ENCODE data around the gene SPINK6. TPM values are rescaled to one million over a fixed set of nuclear protein-coding genes. Genes with fewer than 3 reads are reported as not detected.

Gene SPINK6
- total and polyA plus RNA-seq, 9 of the 15 experiments (the other 6 are each of a cell fraction or from before 2014, with no cell fraction given) = not detected

- Histone ChIP-seq H3K9ac (ENCODE audit: insufficient read depth in 1 of 2, low read depth in 2 of 2, low read length in 2 of 2) (no peak within 1 kb of the TSS), H3K4me3 (no peak within 1 kb of the TSS), H2AFZ (ENCODE audit: low read depth, low read length) (no peak within 1 kb of the TSS), H3K36me3 (ENCODE audit: control insufficient read depth, insufficient read depth, low read length) (no peaks in the 10 kb centered on the region), H4K20me1 (replicated peaks; ENCODE audit: control insufficient read depth, insufficient read depth, low read length) (no peaks in the 10 kb centered on the region), H3K4me1 (replicated peaks in 1 of 2; ENCODE audit: control insufficient read depth in 2 of 2, insufficient read depth in 2 of 2, low read length in 2 of 2) (no peaks in the 10 kb centered on the region), H3K79me2 (ENCODE audit: control insufficient read depth, insufficient read depth, low read length) (no peaks in the 10 kb centered on the region), H3K9me1 (ENCODE audit: control insufficient read depth, insufficient read depth, low read length) (no peaks in the 10 kb centered on the region), H3K27me3 (ENCODE audit: control insufficient read depth in 2 of 2, insufficient read depth in 2 of 2, low read length in 2 of 2) (no peaks in the 10 kb centered on the region), H3K4me2 (ENCODE audit: insufficient read depth, low read length) (no peak within 1 kb of the TSS), H3K9me3 (replicated peaks; ENCODE audit: control insufficient read depth, insufficient read depth, low read depth, low read length) (no peaks in the 10 kb centered on the region; the same call in 1 of the 2 replicates), H3K27ac (ENCODE audit: extremely low read depth, low read depth, low read length) (no peak within 1 kb of the TSS)
- BruUV-seq (replicated peaks) = no TSS peak
- no peak for DNase-seq (ENCODE audit: extremely low read depth in 1 of 4, low spot score in 3 of 4)
- intact Hi-C loops (cut with micrococcal nuclease) (no loop called here), in situ Hi-C loops (cut with MboI) (no loop called here)
- CTCF ChIA-PET (ENCODE audit: low intra/inter-chr PET ratio) = no interaction called here
- POLR2A ChIA-PET = no interaction called here
- WGBS (ENCODE audit: insufficient coverage, low coverage, missing lambda C conversion rate) = 0% methylated on average over 2 of the region's 2 CpGs
- ATAC-seq = no peak
- TF ChIP-seq EGR1 (conservative IDR thresholded peaks at IDR 0.05) (no peak), THRB (CRISPR knock-in tag; conservative IDR thresholded peaks at IDR 0.05) (no peak), POLR2G (IDR thresholded peaks at IDR 0.05; ENCODE audit: low read depth, low read length) (no peak), CTCF (IDR thresholded peaks at IDR 0.05 in 2 of 3, conservative IDR thresholded peaks at IDR 0.05 in 1 of 3; ENCODE audit: insufficient read depth in 2 of 3, low read depth in 1 of 3, low read length in 3 of 3) (no peak), FOXK2 (conservative IDR thresholded peaks at IDR 0.05 in 1 of 2, IDR thresholded peaks at IDR 0.05 in 1 of 2; ENCODE audit: low read depth in 2 of 2) (no peak), HNRNPH1 (optimal IDR thresholded peaks at IDR 0.05; ENCODE audit: low read depth, low read length) (no peak), SP1 (CRISPR knock-in tag; IDR thresholded peaks at IDR 0.05) (no peak), ZNF511 (CRISPR knock-in tag; IDR thresholded peaks at IDR 0.05) (no peak), LEF1 (IDR thresholded peaks at IDR 0.05) (no peak), BRD9 (IDR thresholded peaks at IDR 0.05; ENCODE audit: low read depth, partially characterized antibody) (no peak), ZNF398 (CRISPR knock-in tag; IDR thresholded peaks at IDR 0.05) (no peak), ZFX (CRISPR knock-in tag; IDR thresholded peaks at IDR 0.05) (no peak), SFPQ (IDR thresholded peaks at IDR 0.05; ENCODE audit: low read depth, low read length) (no peak), TCFL5 (CRISPR knock-in tag; conservative IDR thresholded peaks at IDR 0.05) (no peak), ETV1 (tag; conservative IDR thresholded peaks at IDR 0.05; ENCODE audit: low read depth) (no peak)
- FAIRE-seq = no peak
Observed at GRCh38 chr5:148238418-148238794, 35.6 kb downstream of the SPINK6 start, which contains the start of gene MARCOL. Gene MARCOL, plus strand, starts transcription at chr5:148238525. Its CDS starts 73 bp downstream, at chr5:148238598.

Measured in K562 (cell line).